HepG2 (cell line): ENCODE results near the gene BCL2L1. TPM values are rescaled to one million over a fixed set of nuclear protein-coding genes. Genes with fewer than 3 reads are reported as not detected.

Source experiments
- AGO2 ChIP-seq: fragments of 200-400 bp; formaldehyde crosslinking; optimal IDR thresholded peaks from 2 replicates; pipeline ENCODE3; 2017; ENCODE audit warnings: mild to moderate bottlenecking, low read depth, low read length, moderate library complexity
- CENPT ChIP-seq: sonication (generic); formaldehyde crosslinking; IDR thresholded peaks from 2 replicates; pipeline ENCODE4 v1.8.0; 2022; ENCODE audit warnings: low read depth, mild to moderate bottlenecking, moderate library complexity, missing genetic modification reagents
- GATA4 ChIP-seq: sonication (generic); IDR thresholded peaks from 2 replicates; pipeline ENCODE4 v1.6.1; 2016; ENCODE audit warnings: antibody characterized with exemption, low read depth, borderline replicate concordance
- LCORL ChIP-seq, 2 experiments: fragments of 450-650 bp in 1 of 2; sonication (generic) in 1 of 2; formaldehyde crosslinking in 1 of 2; IDR thresholded peaks; 2 replicates each; pipeline versions ENCODE4 v1.5.0 to v1.6.1; 2017 to 2020; ENCODE audit warnings: antibody characterized with exemption in 1 of 2, missing genetic modification reagents in 1 of 2
- MED1 ChIP-seq: sonication (generic); formaldehyde crosslinking; IDR thresholded peaks from 2 replicates; pipeline ENCODE4 v1.4.0; 2020; ENCODE audit warnings: missing genetic modification reagents
- MYPOP ChIP-seq: sonication (generic); formaldehyde crosslinking; IDR thresholded peaks from 2 replicates; pipeline ENCODE4 v1.8.1; 2023; ENCODE audit warnings: mild to moderate bottlenecking, moderate library complexity, missing genetic modification reagents
- SMARCC2 ChIP-seq: fragments of 450-650 bp; IDR thresholded peaks from 2 replicates; pipeline ENCODE4 v1.6.1; 2017; ENCODE audit warnings: antibody characterized with exemption, mild to moderate bottlenecking
- STAT5B ChIP-seq: sonication (generic); formaldehyde crosslinking; IDR thresholded peaks from 2 replicates; pipeline ENCODE4 v1.4.0; 2020; ENCODE audit warnings: missing genetic modification reagents
- TBP ChIP-seq: sonication (generic); formaldehyde crosslinking; IDR thresholded peaks from 2 replicates; pipeline ENCODE4 v1.5.0; 2020; ENCODE audit warnings: missing genetic modification reagents
- TCF7 ChIP-seq: sonication (generic); IDR thresholded peaks from 2 replicates; pipeline ENCODE4 v1.6.1; 2016; ENCODE audit warnings: antibody characterized with exemption, low read depth
- TEAD2 ChIP-seq: sonication (generic); formaldehyde crosslinking; IDR thresholded peaks from 2 replicates; pipeline ENCODE4 v1.9.0; 2021; ENCODE audit warnings: missing genetic modification reagents
- ZNF263 ChIP-seq: sonication (generic); formaldehyde crosslinking; IDR thresholded peaks from 2 replicates; pipeline ENCODE4 v1.4.0; 2020; ENCODE audit warnings: missing genetic modification reagents
- ZNF3 ChIP-seq: IDR thresholded peaks from 2 replicates; pipeline ENCODE4 v1.7.0; 2017; ENCODE audit warnings: inconsistent platforms
- polyA plus RNA-seq, 8 experiments: library from polyadenylated mRNA; depleted of rRNA in 3 of 8; stranded (reverse) in 7 of 8; unstranded in 1 of 8; fragments of >200 nt; fragmentation: Illumina TruSeq in 4 of 8; extraction: Trizol in 4 of 8; gene quantifications; 2 replicates each; pipeline versions ENCODE4 v1.2.1 to v1.2.3, GENCODE V29; 2011 to 2016; ENCODE audit warnings: low read depth in 4 of 8, missing spikeins in 1 of 8, mixed read lengths in 1 of 8; ENCODE audit not compliant: insufficient read depth in 1 of 8
- total RNA-seq, 5 experiments: library from RNA; depleted of rRNA; stranded (reverse); fragments of >200 nt; fragmentation: Illumina TruSeq; extraction: Trizol; gene quantifications; 2 replicates each; pipeline ENCODE4 v1.2.3, GENCODE V29; 2016; ENCODE audit warnings: low read depth in 1 of 5
- TF ChIP-seq, protein P1 (sequence below): sonication (generic); formaldehyde crosslinking; IDR thresholded peaks from 2 replicates; pipeline ENCODE4 v1.5.0; 2020; ENCODE audit warnings: mild to moderate bottlenecking, missing genetic modification reagents
- TF ChIP-seq, protein P2 (sequence below): sonication (generic); formaldehyde crosslinking; IDR thresholded peaks from 2 replicates; pipeline ENCODE4 v1.5.0; 2020; ENCODE audit warnings: missing genetic modification reagents
- TF ChIP-seq, protein P3 (sequence below): sonication (generic); formaldehyde crosslinking; IDR thresholded peaks from 2 replicates; pipeline ENCODE4 v1.5.0; 2020; ENCODE audit warnings: mild to moderate bottlenecking, missing genetic modification reagents, borderline replicate concordance
- TF ChIP-seq, protein P4 (sequence below): sonication (generic); formaldehyde crosslinking; IDR thresholded peaks from 2 replicates; pipeline ENCODE4 v1.9.0; 2022; ENCODE audit warnings: low read depth, missing genetic modification reagents

BCL2L1 gene
- total and polyA plus RNA-seq, 2 of the 13 experiments (the other 11 are each of a cell fraction or from before 2014, with no cell fraction given) = 164 to 258 TPM

DNA sequence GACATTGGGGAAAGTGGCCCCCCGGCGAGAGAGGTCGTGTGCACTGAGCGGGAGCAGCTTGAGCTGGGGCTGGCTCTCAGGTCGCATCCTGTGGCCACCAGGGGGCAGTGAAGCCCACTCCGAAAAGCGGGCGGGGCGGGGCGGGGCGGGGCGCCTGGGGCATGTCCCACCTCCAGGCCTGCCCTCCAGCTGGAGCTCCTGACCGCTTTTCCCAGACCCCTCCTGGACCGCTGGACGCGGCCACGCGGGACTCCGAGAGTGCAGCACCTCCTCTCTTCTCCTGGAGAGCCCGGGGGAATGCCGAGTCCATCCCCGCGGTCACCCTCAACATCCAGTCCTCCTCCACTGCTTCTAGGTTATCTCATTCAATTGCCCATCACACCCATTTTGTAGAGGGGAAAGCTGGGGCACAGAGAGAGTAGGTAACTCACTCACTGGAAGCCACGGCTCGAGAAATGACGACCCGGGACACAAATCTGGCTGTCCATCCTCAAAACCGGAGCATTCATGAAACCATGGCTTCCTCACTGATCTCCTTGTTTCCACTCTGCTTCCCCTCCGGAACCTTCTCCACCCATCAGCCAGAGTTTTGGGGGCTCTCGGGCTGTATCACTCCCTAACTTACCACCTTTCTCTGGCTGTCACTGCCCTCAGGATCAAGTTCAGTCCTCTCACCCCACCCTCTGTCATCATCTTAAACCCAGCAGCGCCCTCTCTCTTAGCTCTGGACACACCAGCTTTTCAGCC, 60.9 kb downstream of the BCL2L1 start (continued):
- TF ChIP-seq, protein P1, sequence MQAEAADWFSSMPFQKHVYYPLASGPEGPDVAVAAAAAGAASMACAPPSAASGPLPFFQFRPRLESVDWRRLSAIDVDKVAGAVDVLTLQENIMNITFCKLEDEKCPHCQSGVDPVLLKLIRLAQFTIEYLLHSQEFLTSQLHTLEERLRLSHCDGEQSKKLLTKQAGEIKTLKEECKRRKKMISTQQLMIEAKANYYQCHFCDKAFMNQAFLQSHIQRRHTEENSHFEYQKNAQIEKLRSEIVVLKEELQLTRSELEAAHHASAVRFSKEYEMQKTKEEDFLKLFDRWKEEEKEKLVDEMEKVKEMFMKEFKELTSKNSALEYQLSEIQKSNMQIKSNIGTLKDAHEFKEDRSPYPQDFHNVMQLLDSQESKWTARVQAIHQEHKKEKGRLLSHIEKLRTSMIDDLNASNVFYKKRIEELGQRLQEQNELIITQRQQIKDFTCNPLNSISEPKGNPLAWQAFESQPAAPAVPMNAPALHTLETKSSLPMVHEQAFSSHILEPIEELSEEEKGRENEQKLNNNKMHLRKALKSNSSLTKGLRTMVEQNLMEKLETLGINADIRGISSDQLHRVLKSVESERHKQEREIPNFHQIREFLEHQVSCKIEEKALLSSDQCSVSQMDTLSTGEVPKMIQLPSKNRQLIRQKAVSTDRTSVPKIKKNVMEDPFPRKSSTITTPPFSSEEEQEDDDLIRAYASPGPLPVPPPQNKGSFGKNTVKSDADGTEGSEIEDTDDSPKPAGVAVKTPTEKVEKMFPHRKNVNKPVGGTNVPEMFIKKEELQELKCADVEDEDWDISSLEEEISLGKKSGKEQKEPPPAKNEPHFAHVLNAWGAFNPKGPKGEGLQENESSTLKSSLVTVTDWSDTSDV (CRISPR knock-in tag) = peak; percentile 65; the same call in 1 of the 2 replicates
- TF ChIP-seq LCORL (IDR thresholded peaks at IDR 0.05) (no peak), LCORL (CRISPR knock-in tag; IDR thresholded peaks at IDR 0.05) (peak; percentile 86), AGO2 (peak; percentile 99), ZNF263 (CRISPR knock-in tag) (no peak), TBP (CRISPR knock-in tag) (no peak), TEAD2 (CRISPR knock-in tag) (no peak), MED1 (CRISPR knock-in tag) (peak; percentile 72; the same call in 1 of the 2 replicates), GATA4 (no peak), STAT5B (0 out of 2 replicates have a peak, but pooled peaks have one; percentile 35), MYPOP (peak; percentile 38), SMARCC2 (no peak), TCF7 (no peak), ZNF3 (CRISPR knock-in tag) (0 out of 2 replicates have a peak, but pooled peaks have one; percentile 30), CENPT (CRISPR knock-in tag) (no peak)
- TF ChIP-seq, protein P2, sequence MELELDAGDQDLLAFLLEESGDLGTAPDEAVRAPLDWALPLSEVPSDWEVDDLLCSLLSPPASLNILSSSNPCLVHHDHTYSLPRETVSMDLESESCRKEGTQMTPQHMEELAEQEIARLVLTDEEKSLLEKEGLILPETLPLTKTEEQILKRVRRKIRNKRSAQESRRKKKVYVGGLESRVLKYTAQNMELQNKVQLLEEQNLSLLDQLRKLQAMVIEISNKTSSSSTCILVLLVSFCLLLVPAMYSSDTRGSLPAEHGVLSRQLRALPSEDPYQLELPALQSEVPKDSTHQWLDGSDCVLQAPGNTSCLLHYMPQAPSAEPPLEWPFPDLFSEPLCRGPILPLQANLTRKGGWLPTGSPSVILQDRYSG (CRISPR knock-in tag) = no peak
- TF ChIP-seq, protein P3, sequence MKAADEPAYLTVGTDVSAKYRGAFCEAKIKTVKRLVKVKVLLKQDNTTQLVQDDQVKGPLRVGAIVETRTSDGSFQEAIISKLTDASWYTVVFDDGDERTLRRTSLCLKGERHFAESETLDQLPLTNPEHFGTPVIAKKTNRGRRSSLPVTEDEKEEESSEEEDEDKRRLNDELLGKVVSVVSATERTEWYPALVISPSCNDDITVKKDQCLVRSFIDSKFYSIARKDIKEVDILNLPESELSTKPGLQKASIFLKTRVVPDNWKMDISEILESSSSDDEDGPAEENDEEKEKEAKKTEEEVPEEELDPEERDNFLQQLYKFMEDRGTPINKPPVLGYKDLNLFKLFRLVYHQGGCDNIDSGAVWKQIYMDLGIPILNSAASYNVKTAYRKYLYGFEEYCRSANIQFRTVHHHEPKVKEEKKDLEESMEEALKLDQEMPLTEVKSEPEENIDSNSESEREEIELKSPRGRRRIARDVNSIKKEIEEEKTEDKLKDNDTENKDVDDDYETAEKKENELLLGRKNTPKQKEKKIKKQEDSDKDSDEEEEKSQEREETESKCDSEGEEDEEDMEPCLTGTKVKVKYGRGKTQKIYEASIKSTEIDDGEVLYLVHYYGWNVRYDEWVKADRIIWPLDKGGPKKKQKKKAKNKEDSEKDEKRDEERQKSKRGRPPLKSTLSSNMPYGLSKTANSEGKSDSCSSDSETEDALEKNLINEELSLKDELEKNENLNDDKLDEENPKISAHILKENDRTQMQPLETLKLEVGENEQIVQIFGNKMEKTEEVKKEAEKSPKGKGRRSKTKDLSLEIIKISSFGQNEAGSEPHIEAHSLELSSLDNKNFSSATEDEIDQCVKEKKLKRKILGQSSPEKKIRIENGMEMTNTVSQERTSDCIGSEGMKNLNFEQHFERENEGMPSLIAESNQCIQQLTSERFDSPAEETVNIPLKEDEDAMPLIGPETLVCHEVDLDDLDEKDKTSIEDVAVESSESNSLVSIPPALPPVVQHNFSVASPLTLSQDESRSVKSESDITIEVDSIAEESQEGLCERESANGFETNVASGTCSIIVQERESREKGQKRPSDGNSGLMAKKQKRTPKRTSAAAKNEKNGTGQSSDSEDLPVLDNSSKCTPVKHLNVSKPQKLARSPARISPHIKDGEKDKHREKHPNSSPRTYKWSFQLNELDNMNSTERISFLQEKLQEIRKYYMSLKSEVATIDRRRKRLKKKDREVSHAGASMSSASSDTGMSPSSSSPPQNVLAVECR (CRISPR knock-in tag) = peak; percentile 82
- TF ChIP-seq, protein P4, sequence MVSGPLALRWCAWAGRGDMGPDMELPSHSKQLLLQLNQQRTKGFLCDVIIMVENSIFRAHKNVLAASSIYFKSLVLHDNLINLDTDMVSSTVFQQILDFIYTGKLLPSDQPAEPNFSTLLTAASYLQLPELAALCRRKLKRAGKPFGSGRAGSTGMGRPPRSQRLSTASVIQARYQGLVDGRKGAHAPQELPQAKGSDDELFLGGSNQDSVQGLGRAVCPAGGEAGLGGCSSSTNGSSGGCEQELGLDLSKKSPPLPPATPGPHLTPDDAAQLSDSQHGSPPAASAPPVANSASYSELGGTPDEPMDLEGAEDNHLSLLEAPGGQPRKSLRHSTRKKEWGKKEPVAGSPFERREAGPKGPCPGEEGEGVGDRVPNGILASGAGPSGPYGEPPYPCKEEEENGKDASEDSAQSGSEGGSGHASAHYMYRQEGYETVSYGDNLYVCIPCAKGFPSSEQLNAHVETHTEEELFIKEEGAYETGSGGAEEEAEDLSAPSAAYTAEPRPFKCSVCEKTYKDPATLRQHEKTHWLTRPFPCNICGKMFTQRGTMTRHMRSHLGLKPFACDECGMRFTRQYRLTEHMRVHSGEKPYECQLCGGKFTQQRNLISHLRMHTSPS = no peak
